Neutrophil (primary cell): ENCODE data around the gene KRT40.

Experiments used
- H3K27ac ChIP-seq: fragments of 200-600 bp; sonication (generic); 2 replicates; pipeline ENCODE4 v1.5.1; 2016; ENCODE audit warnings: mild to moderate bottlenecking, moderate library complexity
- H3K27me3 ChIP-seq: fragments of 200-600 bp; sonication (generic); 2 replicates; pipeline ENCODE4 v1.6.0; 2016; ENCODE audit warnings: mild to moderate bottlenecking
- H3K36me3 ChIP-seq: fragments of 200-600 bp; sonication (generic); 2 replicates; pipeline ENCODE4 v1.5.1; 2017
- H3K4me1 ChIP-seq, 2 experiments: fragments of 200-600 bp in 1 of 2; sonication (generic) in 1 of 2; 1 replicate in 1 of 2; 2 replicates in 1 of 2; pipeline versions ENCODE4 v1.5.1 to v1.6.1; 2013 to 2016; ENCODE audit warnings: low read depth in 1 of 2, low read length in 1 of 2, mild to moderate bottlenecking in 1 of 2, moderate library complexity in 1 of 2; ENCODE audit not compliant: control insufficient read depth in 1 of 2, insufficient read depth in 1 of 2
- H3K4me3 ChIP-seq, 2 experiments: fragments of 200-600 bp in 1 of 2; sonication (generic) in 1 of 2; 1 replicate in 1 of 2; 2 replicates in 1 of 2; pipeline ENCODE4 v1.5.1; 2013 to 2016; ENCODE audit warnings: low read depth in 1 of 2, low read length in 1 of 2, mild to moderate bottlenecking in 1 of 2, moderate library complexity in 1 of 2
- H3K9me3 ChIP-seq: fragments of 200-600 bp; sonication (generic); 2 replicates; pipeline ENCODE4 v1.5.1; 2016
- CTCF ChIP-seq: fragments of 200-600 bp; sonication (generic); IDR thresholded peaks from 2 replicates; pipeline ENCODE4 v1.5.1; 2016; ENCODE audit warnings: antibody characterized with exemption

The KRT40 gene

GRCh38 chr17:40997361-40997760 lies 13.2 kb upstream of the KRT40 start:
- peaks cover 62% of the 10 kb centered on the region for H3K27me3 ChIP-seq
- H3K36me3 ChIP-seq = no peaks in the 10 kb centered on the region
- H3K4me1 ChIP-seq = no peaks in the 10 kb centered on the region
- no peak for TF ChIP-seq CTCF
- no peak overlapping the region for H3K27ac ChIP-seq
- H3K4me3 ChIP-seq = no peak overlapping the region
- no peaks in the 10 kb centered on the region for H3K9me3 ChIP-seq

- no peaks in the 10 kb centered on the region for H3K36me3 ChIP-seq
- H3K9me3 ChIP-seq = no peaks in the 10 kb centered on the region
- no peak overlapping the region for H3K27ac ChIP-seq
- no peak overlapping the region for H3K4me3 ChIP-seq
- H3K4me1 ChIP-seq = no peaks in the 10 kb centered on the region
- peaks cover 56% of the 10 kb centered on the region for H3K27me3 ChIP-seq
- no peak for TF ChIP-seq CTCF
These were observed 12.7 kb upstream of the KRT40 start for GRCh38 chr17:40996829-40997228.

- H3K27ac ChIP-seq = no peak overlapping the region
- no peaks in the 10 kb centered on the region for H3K36me3 ChIP-seq
- no peaks in the 10 kb centered on the region for H3K9me3 ChIP-seq
- peaks cover 53% of the 10 kb centered on the region for H3K27me3 ChIP-seq
- no peak overlapping the region for H3K4me3 ChIP-seq
- no peaks in the 10 kb centered on the region for H3K4me1 ChIP-seq
- no peak for TF ChIP-seq CTCF
These were observed 11.0 kb upstream of the KRT40 start for GRCh38 chr17:40995116-40995515.

GRCh38 chr17:40993839-40994238 lies 9.7 kb upstream of the KRT40 start, which contains the start of gene KRTAP3-3:
KRTAP3-3 (minus strand) TSS chr17:40994164; CDS start chr17:40994097, 67 bp downstream.
- TF ChIP-seq CTCF = no peak
- Histone ChIP-seq H3K36me3 (no peaks in the 10 kb centered on the region), H3K4me3 (no peak within 1 kb of the TSS), H3K27me3 (peaks cover 47% of the 10 kb centered on the region), H3K27ac (no peak within 1 kb of the TSS), H3K9me3 (no peaks in the 10 kb centered on the region), H3K4me1 (no peaks in the 10 kb centered on the region)

- Histone ChIP-seq H3K4me3 (no peak overlapping the region), H3K27ac (no peak overlapping the region), H3K9me3 (no peaks in the 10 kb centered on the region), H3K4me1 (peaks cover 0 to 1% of the 10 kb centered on the region in 2 experiments), H3K36me3 (no peaks in the 10 kb centered on the region), H3K27me3 (peaks cover 42% of the 10 kb centered on the region)
- TF ChIP-seq CTCF = no peak
These were observed 9.0 kb upstream of the KRT40 start for GRCh38 chr17:40993084-40993483.

- Histone ChIP-seq H3K4me3 (no peak overlapping the region), H3K4me1 (peaks cover 0 to 5% of the 10 kb centered on the region in 2 experiments), H3K36me3 (no peaks in the 10 kb centered on the region), H3K27me3 (peaks cover 37% of the 10 kb centered on the region), H3K9me3 (no peaks in the 10 kb centered on the region), H3K27ac (no peak overlapping the region)
- no peak for TF ChIP-seq CTCF
These were observed 8.5 kb upstream of the KRT40 start for GRCh38 chr17:40992666-40993065.
